ENCODE results near the gene UBR2.
"Not testable (repeated sequence)": the region's sequence is repeated elsewhere in the genome, so short reads cannot be mapped to it uniquely, and the experiment has no call there.

Gene UBR2

DNA sequence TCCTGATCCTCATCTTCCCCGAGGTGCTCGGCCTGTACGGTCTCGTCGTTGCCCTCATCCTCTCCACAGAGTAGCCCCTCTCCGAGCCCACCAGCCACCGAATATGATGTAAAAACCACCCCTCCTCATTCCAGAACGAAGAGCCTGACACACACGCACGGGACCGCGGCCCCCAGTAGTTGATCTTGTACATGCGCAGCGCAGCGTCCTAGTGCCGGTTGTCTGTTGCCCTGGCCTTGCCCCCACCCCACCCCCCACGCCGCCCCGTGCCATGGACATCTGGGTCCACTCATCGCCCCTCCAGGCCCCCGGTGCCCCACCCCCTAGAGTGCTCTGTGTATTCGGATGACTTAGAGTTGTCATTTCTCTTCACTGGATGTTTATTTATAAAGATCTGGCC lies 163.8 kb downstream of the UBR2 start:
- DNase-seq (ENCODE audit: low read depth), result no peak

DNA sequence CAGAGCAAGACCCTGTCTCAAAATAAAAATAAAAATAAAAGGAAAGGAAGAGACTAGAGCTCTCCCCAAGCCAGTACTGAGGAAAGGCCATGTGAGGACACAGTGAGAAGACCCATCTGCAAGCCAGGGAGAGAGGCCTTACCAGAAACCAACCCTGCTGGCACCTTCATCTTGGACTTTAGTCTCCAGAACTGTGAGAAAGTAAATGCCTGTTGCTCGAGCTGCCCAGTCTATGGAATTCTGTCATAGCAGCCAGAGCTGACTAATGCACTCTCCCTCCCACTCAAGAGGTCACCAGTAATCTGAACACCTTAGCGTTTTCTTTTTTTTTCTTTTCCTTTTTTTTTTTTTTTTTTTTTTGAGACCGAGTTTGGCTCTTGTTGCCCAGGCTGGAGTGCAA lies 165.9 kb downstream of the UBR2 start:
- no peak for DNase-seq (ENCODE audit: low read depth)

- DNase-seq (ENCODE audit: low read depth), result not testable (repeated sequence)
These were observed 170.1 kb downstream of the UBR2 start for GRCh38 chr6:42733867-42734481.

DNA sequence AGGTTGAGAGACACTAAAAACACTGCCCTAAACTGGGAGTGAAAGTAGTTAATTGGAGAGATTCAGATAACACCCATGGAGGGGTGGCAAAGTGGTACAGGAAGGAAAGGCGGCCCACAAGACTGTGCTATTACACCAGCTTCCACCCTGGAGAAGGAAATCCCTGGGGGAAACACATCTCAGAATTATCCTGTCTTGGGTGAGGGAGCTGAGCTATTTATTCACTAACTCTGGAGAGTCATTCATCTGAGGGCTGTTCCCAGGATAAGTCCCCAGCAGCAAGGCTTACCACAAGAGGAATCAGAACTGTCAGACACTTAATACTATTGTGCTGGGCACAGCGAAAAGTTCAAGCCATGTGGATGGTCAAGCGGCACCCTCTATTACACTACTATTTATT lies 172.1 kb downstream of the UBR2 start:
- no peak for DNase-seq (ENCODE audit: low read depth)

DNA sequence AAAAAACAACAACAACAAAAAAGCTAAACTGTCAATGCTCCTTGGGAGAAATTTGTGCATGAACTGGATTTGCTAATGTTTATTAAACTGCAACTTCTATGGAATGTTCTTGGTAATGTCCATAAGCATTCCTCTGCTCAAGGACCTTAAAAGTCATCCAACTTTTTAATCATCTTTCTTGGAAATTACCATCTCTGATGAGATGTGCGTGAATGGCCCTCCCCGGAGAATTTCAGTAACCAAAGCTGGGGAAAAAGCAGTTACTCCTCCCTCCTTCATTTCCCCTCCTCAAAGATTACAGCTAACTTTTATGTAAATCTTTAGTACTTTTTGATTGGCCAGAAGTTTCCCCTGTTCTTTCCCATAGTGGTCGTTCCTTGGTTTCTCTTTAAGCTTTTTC lies 176.9 kb downstream of the UBR2 start:
- no peak for DNase-seq (ENCODE audit: low read depth)

DNA sequence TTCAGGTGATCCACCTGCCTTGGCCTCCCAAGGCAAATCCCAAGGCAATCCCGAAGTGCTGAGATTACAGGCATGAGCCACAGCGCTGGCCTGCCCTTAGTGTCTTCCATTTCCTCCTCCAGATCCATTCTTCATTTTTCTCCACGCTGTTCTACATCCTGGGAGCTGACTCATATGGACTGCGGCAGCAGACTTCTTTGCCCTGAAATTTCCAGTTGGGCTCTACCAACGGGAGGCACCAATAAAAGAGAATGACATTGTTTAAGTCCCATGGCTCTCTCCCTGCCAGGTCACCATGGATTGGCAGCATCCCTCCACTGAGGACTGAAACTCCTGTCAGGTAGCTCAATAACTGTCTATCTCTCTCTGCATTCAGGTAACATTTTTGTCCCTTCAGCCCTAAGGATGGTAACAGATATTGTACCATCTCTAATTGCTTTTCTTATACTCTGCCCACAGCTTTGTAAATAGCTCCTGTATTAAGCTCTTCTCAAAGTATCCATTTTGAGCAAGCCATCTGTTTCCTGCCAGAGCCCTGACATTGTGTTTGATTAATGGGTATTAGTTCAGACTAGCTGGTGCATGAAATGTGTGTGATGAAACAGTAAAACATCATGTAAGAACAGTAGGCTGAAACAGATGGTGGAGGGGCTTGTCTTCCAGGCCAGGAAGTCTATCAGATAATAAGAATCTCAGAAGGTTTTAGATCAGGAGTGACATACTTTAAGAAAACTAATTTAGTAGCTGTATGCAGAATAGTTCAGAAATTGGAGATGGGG lies 178.5 kb downstream of the UBR2 start:
- DNase-seq (ENCODE audit: low read depth), result no peak

Data from HS-27A (cell line).